Spinal cord (tissue), 10 donors: ENCODE measurements around the gene SLCO3A1. TPM values are rescaled to one million over a fixed set of nuclear protein-coding genes. Genes with fewer than 3 reads are reported as not detected.

Source experiments
- DNase-seq, 6 donors: peaks; one replicate each; pipeline versions ENCODE4 v3.0.0 to v3.0.0-alpha.2; 2013 to 2015; ENCODE audit warnings: low spot score in 6 of 6, low read depth in 4 of 6
- H3K27ac ChIP-seq: one replicate; pipeline ENCODE4 v1.5.1; 2013; ENCODE audit warnings: low read depth, low read length, control low read depth
- H3K27me3 ChIP-seq: one replicate; pipeline ENCODE4 v1.6.1; 2013; ENCODE audit warnings: low read length; ENCODE audit not compliant: control insufficient read depth, insufficient read depth
- H3K36me3 ChIP-seq: one replicate; pipeline ENCODE4 v1.6.1; 2013; ENCODE audit warnings: low read length; ENCODE audit not compliant: control insufficient read depth, insufficient read depth
- H3K4me1 ChIP-seq: one replicate; pipeline ENCODE4 v1.6.1; 2013; ENCODE audit warnings: low read length; ENCODE audit not compliant: control insufficient read depth, insufficient read depth
- H3K4me3 ChIP-seq: one replicate; pipeline ENCODE4 v1.5.1; 2013; ENCODE audit warnings: low read depth, low read length, control low read depth
- H3K9me3 ChIP-seq: one replicate; pipeline ENCODE4 v1.6.1; 2013; ENCODE audit warnings: low read length; ENCODE audit not compliant: control insufficient read depth, insufficient read depth
- WGBS: methylation state at CpG from one replicate; pipeline ENCODE4 v1.1.5; 2013; ENCODE audit warnings: missing lambda C conversion rate; ENCODE audit not compliant: insufficient coverage; 5-methylcytosine and 5-hydroxymethylcytosine counted together
- polyA plus RNA-seq, 2 donors: library from polyadenylated mRNA; unstranded; fragments of 120-200 nt; gene quantifications; one replicate each; pipeline ENCODE4 v1.2.1, GENCODE V29; 2013; ENCODE audit not compliant: insufficient read length in 2 of 2
- total RNA-seq, 2 donors: library from RNA; depleted of rRNA in 1 of 2; stranded (reverse); fragments of 120-200 nt in 1 of 2; fragments of >200 nt in 1 of 2; gene quantifications; one replicate each; pipeline versions ENCODE4 v1.2.3 to v1.2.4, GENCODE V29; 2013 to 2014
- donor health status: healthy.

The SLCO3A1 gene
- total and polyA plus RNA-seq, 4 donors, result 4.6 to 22.2 (median 13.0) TPM

DNA sequence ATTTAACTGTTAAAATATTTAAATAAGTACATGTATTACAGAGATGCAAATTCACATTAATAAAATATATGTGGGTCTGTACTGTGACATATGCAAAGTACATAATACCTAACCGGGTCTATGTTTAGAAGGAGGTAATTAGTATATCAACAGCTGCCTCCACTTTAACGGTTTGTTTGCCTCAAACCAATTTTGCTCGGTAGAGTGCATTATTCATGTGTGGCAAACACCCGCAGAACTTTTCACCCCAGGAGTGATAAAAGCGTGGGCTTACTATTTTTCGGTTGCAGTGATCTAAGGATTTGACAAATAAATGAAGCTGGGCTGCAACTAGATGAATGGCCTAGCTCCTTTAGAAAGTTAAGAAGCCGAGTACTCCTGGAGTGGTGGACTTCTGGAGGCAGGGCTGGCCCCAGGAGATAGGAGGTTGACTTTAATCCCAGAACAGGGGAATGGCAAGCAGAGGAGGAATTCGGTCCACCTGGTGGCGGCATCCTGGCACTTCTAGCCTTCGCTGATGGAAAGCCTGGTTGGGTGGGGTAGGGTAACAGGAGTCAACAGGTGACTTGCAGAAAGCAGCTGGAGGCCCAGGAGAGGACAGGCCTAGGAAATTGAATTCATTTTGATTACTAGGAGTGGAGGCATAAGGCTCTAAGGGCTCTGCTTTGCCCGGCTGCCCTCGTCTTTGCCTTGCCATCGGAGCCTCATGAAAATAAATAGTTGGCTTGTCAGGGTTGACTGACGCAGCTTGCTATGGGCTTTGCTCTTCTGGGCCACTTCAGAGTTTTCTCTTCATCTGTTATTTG is 2.4 kb downstream of the SLCO3A1 start:
- peak in 1 of 6 donors; percentile 49 for DNase-seq
- Histone ChIP-seq H3K4me3 (no peak overlapping the region), H3K4me1 (peaks cover 19% of the 10 kb centered on the region), H3K9me3 (no peaks in the 10 kb centered on the region), H3K36me3 (no peaks in the 10 kb centered on the region), H3K27me3 (peaks cover 2% of the 10 kb centered on the region), H3K27ac (no peak overlapping the region)
- 54% methylated on average over 11 of the region's 14 CpGs for WGBS

DNA sequence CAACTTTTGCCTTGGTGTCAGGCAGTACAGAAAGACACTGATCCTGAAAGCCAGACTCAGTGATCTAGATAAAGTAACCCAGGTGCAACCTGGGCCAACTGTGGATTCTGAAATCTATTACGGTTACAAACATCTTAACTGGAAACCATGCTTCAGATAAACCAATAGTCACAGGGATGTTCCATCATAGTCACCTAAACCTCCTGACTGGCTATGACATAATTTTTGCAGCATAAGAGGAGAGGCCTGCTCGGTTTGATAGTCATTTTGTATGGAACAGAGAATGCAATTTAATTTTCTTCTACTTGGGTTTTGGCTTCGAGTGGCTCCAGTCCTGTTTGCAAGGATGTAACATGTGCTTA is 3.7 kb downstream of the SLCO3A1 start:
- Histone ChIP-seq H3K4me1 (peaks cover 13% of the 10 kb centered on the region), H3K27ac (no peak overlapping the region), H3K4me3 (no peak overlapping the region), H3K36me3 (no peaks in the 10 kb centered on the region), H3K27me3 (peaks cover 2% of the 10 kb centered on the region), H3K9me3 (no peaks in the 10 kb centered on the region)
- DNase-seq, result no peak
- WGBS, result 86% methylated on average over 2 of the region's 3 CpGs

- H3K36me3 ChIP-seq, result no peaks in the 10 kb centered on the region
- WGBS, result no CpG with 5 or more reads among the region's 2 CpGs
- peaks cover 8% of the 10 kb centered on the region for H3K4me1 ChIP-seq
- H3K27ac ChIP-seq, result no peak overlapping the region
- no peaks in the 10 kb centered on the region for H3K9me3 ChIP-seq
- DNase-seq, result no peak
- H3K4me3 ChIP-seq, result no peak overlapping the region
- peaks cover 2% of the 10 kb centered on the region for H3K27me3 ChIP-seq
These were observed 4.3 kb downstream of the SLCO3A1 start for GRCh38 chr15:91857772-91858171.

DNA sequence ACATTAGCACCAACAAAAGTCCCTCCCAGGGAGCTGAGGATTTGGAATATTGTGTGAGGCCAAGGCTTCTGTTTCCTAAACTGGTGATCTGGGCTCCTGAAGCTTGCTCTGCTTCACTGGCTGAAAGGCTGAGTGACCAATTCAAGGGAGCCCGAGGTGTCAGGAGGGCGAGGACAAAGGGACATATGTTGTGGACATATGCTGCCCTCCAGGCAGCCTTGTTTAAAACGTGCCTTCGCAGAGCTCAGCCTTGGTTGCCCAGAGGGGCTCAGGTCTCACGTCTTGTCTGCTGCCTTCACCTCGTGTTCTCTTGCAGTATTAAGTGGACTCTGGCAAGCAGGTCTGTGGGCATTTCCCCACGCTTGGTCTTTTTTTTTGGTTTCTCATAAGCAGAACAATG is 7.0 kb downstream of the SLCO3A1 start:
- H3K27me3 ChIP-seq, result peaks cover 2% of the 10 kb centered on the region
- no peak overlapping the region for H3K27ac ChIP-seq
- H3K9me3 ChIP-seq, result no peaks in the 10 kb centered on the region
- peaks cover 5% of the 10 kb centered on the region for H3K4me1 ChIP-seq
- no peaks in the 10 kb centered on the region for H3K36me3 ChIP-seq
- DNase-seq, result no peak
- WGBS, result 57% methylated on average over 7 of the region's 7 CpGs
- no peak overlapping the region for H3K4me3 ChIP-seq

GRCh38 chr15:91861223-91861622 is 7.7 kb downstream of the SLCO3A1 start:
- no peak overlapping the region for H3K27ac ChIP-seq
- no peak overlapping the region for H3K4me3 ChIP-seq
- H3K36me3 ChIP-seq, result no peaks in the 10 kb centered on the region
- H3K9me3 ChIP-seq, result no peaks in the 10 kb centered on the region
- H3K27me3 ChIP-seq, result no peaks in the 10 kb centered on the region
- H3K4me1 ChIP-seq, result peaks cover 1% of the 10 kb centered on the region
- no peak for DNase-seq
- WGBS, result 81% methylated on average over 6 of the region's 6 CpGs

- H3K27ac ChIP-seq, result no peak overlapping the region
- no peaks in the 10 kb centered on the region for H3K27me3 ChIP-seq
- no peaks in the 10 kb centered on the region for H3K9me3 ChIP-seq
- peaks cover 2% of the 10 kb centered on the region for H3K36me3 ChIP-seq
- no peaks in the 10 kb centered on the region for H3K4me1 ChIP-seq
- WGBS, result 62% methylated on average over 4 of the region's 5 CpGs
- no peak overlapping the region for H3K4me3 ChIP-seq
- DNase-seq, result no peak
These were observed 9.5 kb downstream of the SLCO3A1 start for GRCh38 chr15:91862891-91863504.

DNA sequence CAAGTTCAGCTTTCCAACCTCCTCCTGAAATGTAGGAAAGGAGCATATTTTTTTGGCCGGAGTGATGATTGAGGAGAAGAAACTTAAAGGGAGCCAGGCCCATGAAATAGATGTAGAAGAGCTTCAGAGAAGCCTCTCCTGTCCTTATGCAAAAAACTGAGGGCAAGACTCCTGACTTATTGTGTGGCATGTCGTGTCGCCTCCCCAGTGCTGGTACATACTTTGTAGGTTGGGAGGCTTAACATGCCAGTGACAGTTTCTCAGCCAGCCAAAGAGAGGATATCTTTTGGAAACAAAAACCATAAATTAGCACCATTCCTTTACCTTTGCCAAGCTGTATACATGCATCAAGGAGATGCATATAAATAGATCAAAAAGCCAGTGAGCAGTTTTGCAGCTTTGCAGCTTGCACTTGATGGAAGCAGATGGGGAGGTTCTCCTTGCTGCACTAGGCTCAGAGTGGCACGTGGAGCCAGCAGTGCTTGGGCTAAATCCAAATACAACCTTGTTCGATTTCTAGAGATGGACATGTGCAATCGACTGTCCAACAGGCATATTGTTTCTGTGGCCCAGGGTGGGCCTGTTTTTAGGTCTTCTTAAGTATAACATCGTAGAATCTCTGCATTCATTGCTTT is 10.2 kb downstream of the SLCO3A1 start:
- H3K27me3 ChIP-seq, result no peaks in the 10 kb centered on the region
- H3K4me3 ChIP-seq, result no peak overlapping the region
- peaks cover 2% of the 10 kb centered on the region for H3K36me3 ChIP-seq
- no peaks in the 10 kb centered on the region for H3K4me1 ChIP-seq
- no peaks in the 10 kb centered on the region for H3K9me3 ChIP-seq
- 84% methylated on average over 4 of the region's 7 CpGs for WGBS
- no peak for DNase-seq
- H3K27ac ChIP-seq, result no peak overlapping the region

- Histone ChIP-seq H3K4me1 (no peaks in the 10 kb centered on the region), H3K27ac (no peak overlapping the region), H3K36me3 (peaks cover 2% of the 10 kb centered on the region), H3K9me3 (no peaks in the 10 kb centered on the region), H3K4me3 (no peak overlapping the region), H3K27me3 (no peaks in the 10 kb centered on the region)
- WGBS, result 85% methylated on average over 6 of the region's 9 CpGs
- no peak for DNase-seq
These were observed 11.2 kb downstream of the SLCO3A1 start for GRCh38 chr15:91864664-91865063.

DNA sequence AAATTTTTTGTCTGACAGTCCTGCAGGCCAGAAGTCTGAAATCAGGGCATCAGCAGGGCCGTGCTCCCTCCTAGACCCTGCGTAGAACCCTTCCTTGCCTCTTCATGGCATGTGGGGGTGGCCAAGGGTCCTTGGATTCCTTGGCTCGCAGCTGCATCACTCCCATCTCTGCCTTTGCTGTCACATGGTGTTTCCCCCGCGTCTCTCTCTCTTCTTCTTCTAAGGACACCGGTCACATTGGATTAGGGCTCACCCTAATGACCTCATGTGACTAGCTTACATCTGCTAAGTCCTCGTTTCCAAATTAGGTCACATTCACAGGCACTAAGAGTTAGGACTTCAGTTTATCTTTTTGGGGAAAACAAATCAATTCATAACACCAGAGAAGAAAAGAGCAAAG is 12.0 kb downstream of the SLCO3A1 start:
- Histone ChIP-seq H3K4me3 (no peak overlapping the region), H3K27ac (no peak overlapping the region), H3K36me3 (peaks cover 2% of the 10 kb centered on the region), H3K27me3 (no peaks in the 10 kb centered on the region), H3K4me1 (no peaks in the 10 kb centered on the region), H3K9me3 (peaks cover 2% of the 10 kb centered on the region)
- WGBS, result 91% methylated on average over 6 of the region's 7 CpGs
- DNase-seq, result no peak
